ENCODE data around the gene KLHL26.

GRCh38 chr19:18708452-18709231 lies 71.8 kb downstream of the KLHL26 start:
- TF ChIP-seq CTCF (conservative IDR thresholded peaks at IDR 0.05 in 1 of 2, IDR thresholded peaks at IDR 0.05 in 1 of 2; ENCODE audit: extremely low read depth in 1 of 2, insufficient read depth in 1 of 2, low read depth in 1 of 2, low read length in 2 of 2) (no peak), EZH2 (IDR thresholded peaks at IDR 0.05; ENCODE audit: borderline replicate concordance, low read length) (no peak)

Measured in mammary epithelial cell (primary cell).